ENCODE results near the gene MEGF6.

GRCh38 chr1:3654549-3655281, 43.4 kb upstream of the MEGF6 start:
- TF ChIP-seq CTCF (IDR thresholded peaks at IDR 0.05) (no peak), EZH2 (IDR thresholded peaks at IDR 0.05; ENCODE audit: borderline replicate concordance, insufficient read depth, low read depth, low read length, poor library complexity, severe bottlenecking) (no peak)
